ENCODE data around the gene LRRN2. TPM values are rescaled to one million over a fixed set of nuclear protein-coding genes. Genes with fewer than 3 reads are reported as not detected.

LRRN2 gene
- 10.6 to 14.3 TPM (median 11.8 TPM) in 5 replicates for total RNA-seq (2022; extraction: Qiagen RNA extraction; ENCODE audit: low read depth)

GRCh38 chr1:204685236-204686006, at the start of gene LRRN2:
LRRN2 (minus strand) TSS chr1:204685738; CDS start chr1:204619992, 65,746 bp downstream.

Other genes starting within 250 kb of the LRRN2 start
- 6.5 to 8.3 TPM (median 7.2 TPM) in 5 replicates for gene PIK3C2B, start 190.9 kb downstream of the LRRN2 start, total RNA-seq (2022; extraction: Qiagen RNA extraction; ENCODE audit: low read depth)
- gene MDM4, start 169.3 kb downstream of the LRRN2 start, total RNA-seq (2022; extraction: Qiagen RNA extraction; ENCODE audit: low read depth) = 3.9 to 5.1 TPM (median 4.7 TPM) in 5 replicates
- 0.89 to 1.5 TPM (median 1.1 TPM) in 5 replicates for gene NFASC, start 185.1 kb upstream of the LRRN2 start, total RNA-seq (2022; extraction: Qiagen RNA extraction; ENCODE audit: low read depth)

All from A549 treated with GW870086 at 1 μM for 4 hours (cell line).